Suprapubic skin (tissue), 3 donors: ENCODE data around the gene PNMA6E.

Experiments used
- EP300 ChIP-seq: sonication (generic); formaldehyde crosslinking; IDR thresholded peaks from one replicate; pipeline ENCODE4 v1.6.1; 2017; ENCODE audit warnings: antibody characterized with exemption
- POLR2A ChIP-seq, 2 donors: fragments of 450-650 bp; IDR thresholded peaks; one replicate each; pipeline ENCODE4 v1.6.1; 2017; ENCODE audit warnings: antibody characterized with exemption in 2 of 2, mild to moderate bottlenecking in 2 of 2, moderate library complexity in 2 of 2
- TF ChIP-seq, protein P1 (sequence below), 2 donors: fragments of 200-600 bp in 1 of 2; fragments of 450-650 bp in 1 of 2; sonication (generic) in 1 of 2; IDR thresholded peaks; one replicate each; pipeline ENCODE4 v1.5.1; 2016 to 2019; ENCODE audit warnings: antibody characterized with exemption in 2 of 2, mild to moderate bottlenecking in 1 of 2, moderate library complexity in 1 of 2

DNA sequence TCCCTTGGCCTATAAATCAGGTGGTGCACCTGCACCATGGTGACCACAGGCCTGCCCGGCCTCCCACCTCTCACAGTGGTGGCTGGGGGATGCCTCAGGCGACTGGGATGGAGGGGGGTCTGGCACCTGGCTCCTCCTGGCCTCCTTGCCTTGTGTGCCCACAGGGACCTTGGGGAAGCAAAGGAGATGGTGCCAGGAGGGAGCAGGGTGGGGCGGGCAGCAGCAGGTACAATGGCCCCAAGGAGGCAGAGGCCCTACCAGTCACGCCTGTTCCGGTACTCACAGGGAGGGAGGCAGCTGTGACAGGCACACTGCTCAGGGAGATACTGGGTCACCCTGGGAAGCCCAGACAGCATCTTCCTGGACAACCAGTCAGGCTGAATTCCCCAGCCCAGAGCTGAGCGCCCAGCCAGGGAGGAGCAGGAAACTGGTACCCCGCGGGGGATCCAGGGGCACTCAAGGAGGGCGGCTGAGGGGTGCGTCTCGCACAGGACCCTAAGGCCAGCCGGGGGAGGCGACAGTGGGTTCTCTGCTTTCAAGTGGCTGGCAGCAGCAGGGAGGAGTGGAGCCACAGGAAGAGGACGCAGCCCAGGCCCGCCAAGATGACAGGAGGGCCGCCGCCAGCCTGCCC is 45.9 kb upstream of the PNMA6E start:
- TF ChIP-seq, protein P1, sequence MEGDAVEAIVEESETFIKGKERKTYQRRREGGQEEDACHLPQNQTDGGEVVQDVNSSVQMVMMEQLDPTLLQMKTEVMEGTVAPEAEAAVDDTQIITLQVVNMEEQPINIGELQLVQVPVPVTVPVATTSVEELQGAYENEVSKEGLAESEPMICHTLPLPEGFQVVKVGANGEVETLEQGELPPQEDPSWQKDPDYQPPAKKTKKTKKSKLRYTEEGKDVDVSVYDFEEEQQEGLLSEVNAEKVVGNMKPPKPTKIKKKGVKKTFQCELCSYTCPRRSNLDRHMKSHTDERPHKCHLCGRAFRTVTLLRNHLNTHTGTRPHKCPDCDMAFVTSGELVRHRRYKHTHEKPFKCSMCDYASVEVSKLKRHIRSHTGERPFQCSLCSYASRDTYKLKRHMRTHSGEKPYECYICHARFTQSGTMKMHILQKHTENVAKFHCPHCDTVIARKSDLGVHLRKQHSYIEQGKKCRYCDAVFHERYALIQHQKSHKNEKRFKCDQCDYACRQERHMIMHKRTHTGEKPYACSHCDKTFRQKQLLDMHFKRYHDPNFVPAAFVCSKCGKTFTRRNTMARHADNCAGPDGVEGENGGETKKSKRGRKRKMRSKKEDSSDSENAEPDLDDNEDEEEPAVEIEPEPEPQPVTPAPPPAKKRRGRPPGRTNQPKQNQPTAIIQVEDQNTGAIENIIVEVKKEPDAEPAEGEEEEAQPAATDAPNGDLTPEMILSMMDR (IDR thresholded peaks at IDR 0.05): no peak
- no peak for TF ChIP-seq POLR2A (IDR thresholded peaks at IDR 0.05)
- no peak for TF ChIP-seq EP300
